Thyroid gland (tissue), 4 donors: ENCODE results near the gene GALT. TPM values are rescaled to one million over a fixed set of nuclear protein-coding genes. Genes with fewer than 3 reads are reported as not detected.

Experiments
- DNase-seq, 2 donors: peaks; one replicate each; pipeline ENCODE4 v3.0.0-alpha.2; 2019
- H3K27ac ChIP-seq, 3 donors: fragments of 200-600 bp; sonication (generic); 1 replicate in 2 of 3; 2 replicates in 1 of 3; pipeline ENCODE4 v1.5.1; 2016 to 2019; ENCODE audit warnings: mild to moderate bottlenecking in 1 of 3, moderate library complexity in 1 of 3
- H3K27me3 ChIP-seq: fragments of 200-600 bp; sonication (generic); one replicate; pipeline ENCODE4 v1.5.1; 2019
- H3K36me3 ChIP-seq, 2 donors: fragments of 200-600 bp; sonication (generic); one replicate each; pipeline ENCODE4 v1.5.1; 2016 to 2019
- H3K4me1 ChIP-seq, 2 donors: fragments of 200-600 bp; sonication (generic); one replicate each; pipeline ENCODE4 v1.5.1; 2017 to 2019
- H3K4me3 ChIP-seq, 3 donors: fragments of 200-600 bp; sonication (generic); replicated peaks in 1 of 3; 1 replicate in 2 of 3; 2 replicates in 1 of 3; pipeline ENCODE4 v1.5.1; 2016; ENCODE audit warnings: mild to moderate bottlenecking in 1 of 3
- H3K9me3 ChIP-seq: fragments of 200-600 bp; sonication (generic); one replicate; pipeline ENCODE4 v1.5.1; 2017
- CTCF ChIP-seq, 6 experiments: fragments of 200-600 bp in 3 of 6; fragments of 450-650 bp in 3 of 6; sonication (generic) in 3 of 6; IDR thresholded peaks; one replicate each; pipeline ENCODE4 v1.5.1; 2016 to 2019; ENCODE audit warnings: antibody characterized with exemption in 6 of 6, mild to moderate bottlenecking in 2 of 6, inconsistent platforms in 1 of 6, moderate library complexity in 1 of 6
- POLR2A ChIP-seq, 2 donors: fragments of 450-650 bp; IDR thresholded peaks; one replicate each; pipeline ENCODE4 v1.6.1; 2017; ENCODE audit warnings: antibody characterized with exemption in 2 of 2, mild to moderate bottlenecking in 2 of 2, moderate library complexity in 1 of 2
- WGBS, 2 donors: methylation state at CpG; one replicate each; pipeline ENCODE4 v1.1.5; 2017; 5-methylcytosine and 5-hydroxymethylcytosine counted together
- intact Hi-C: fragments of 100-400 bp; cut with DNase I; formaldehyde crosslinking; loops from one replicate; pipeline ENCODE4 v1.15.1; 2023
- total RNA-seq, 4 donors: library from RNA; depleted of rRNA; stranded (reverse); fragments of >200 nt; gene quantifications; one replicate each; pipeline ENCODE4 v1.2.3, GENCODE V29; 2016

Gene GALT
- total RNA-seq, 4 donors from 2014 or later, result 48.7 to 76.5 (median 57.1) TPM

- H3K4me1 ChIP-seq, result peaks cover 44 to 50% of the 10 kb centered on the region in 2 donors
- no peak overlapping the region for H3K4me3 ChIP-seq
- H3K9me3 ChIP-seq, result no peaks in the 10 kb centered on the region
- 22 to 34% methylated on average over 10 of the region's 11 CpGs for WGBS, 2 donors
- peak; percentile 90 for DNase-seq
- no peaks in the 10 kb centered on the region for H3K27me3 ChIP-seq
- peaks cover 1 to 2% of the 10 kb centered on the region in 2 donors for H3K36me3 ChIP-seq
- H3K27ac ChIP-seq, result peak overlapping the region; percentile 22 to 88 (median 84)
- intact Hi-C loops, result no loop called here
- TF ChIP-seq CTCF (IDR thresholded peaks at IDR 0.05), result no peak
- no peak for TF ChIP-seq POLR2A (IDR thresholded peaks at IDR 0.05)
Measured at GRCh38 chr9:34654323-34655051, 8.0 kb downstream of the GALT start.

- Histone ChIP-seq H3K9me3 (no peaks in the 10 kb centered on the region), H3K27me3 (no peaks in the 10 kb centered on the region), H3K4me1 (peaks cover 44 to 50% of the 10 kb centered on the region in 2 donors), H3K27ac (peak overlapping the region in 1 of 3 donors; percentile 32), H3K4me3 (no peak overlapping the region), H3K36me3 (no peaks in the 10 kb centered on the region)
- no peak for DNase-seq
- WGBS, 2 donors, result 68 to 74% methylated on average over 4 to 5 of the region's 5 CpGs
- TF ChIP-seq POLR2A (IDR thresholded peaks at IDR 0.05) (no peak), CTCF (IDR thresholded peaks at IDR 0.05) (no peak)
- intact Hi-C loops, result no loop called here
Measured at GRCh38 chr9:34655394-34655793, 8.9 kb downstream of the GALT start.

GRCh38 chr9:34656992-34657391 lies 10.5 kb downstream of the GALT start:
- intact Hi-C loops, result no loop called here
- DNase-seq, result no peak
- no peaks in the 10 kb centered on the region for H3K27me3 ChIP-seq
- no peaks in the 10 kb centered on the region for H3K9me3 ChIP-seq
- WGBS, 2 donors, result 87 to 96% methylated on average over 4 to 5 of the region's 5 CpGs
- no peak for TF ChIP-seq POLR2A (IDR thresholded peaks at IDR 0.05)
- TF ChIP-seq CTCF (IDR thresholded peaks at IDR 0.05), result no peak
- peaks cover 32 to 36% of the 10 kb centered on the region in 2 donors for H3K4me1 ChIP-seq
- no peaks in the 10 kb centered on the region for H3K36me3 ChIP-seq
- H3K27ac ChIP-seq, result no peak overlapping the region
- no peak overlapping the region for H3K4me3 ChIP-seq

GRCh38 chr9:34658461-34658860 lies 12.0 kb downstream of the GALT start:
- intact Hi-C loops, result no loop called here
- 89 to 93% methylated on average over 12 to 14 of the region's 14 CpGs for WGBS, 2 donors
- no peak for DNase-seq
- TF ChIP-seq CTCF (IDR thresholded peaks at IDR 0.05) (no peak), POLR2A (IDR thresholded peaks at IDR 0.05) (no peak)
- Histone ChIP-seq H3K4me3 (no peak overlapping the region), H3K27ac (no peak overlapping the region), H3K4me1 (peaks cover 21% of the 10 kb centered on the region in 2 donors), H3K36me3 (no peaks in the 10 kb centered on the region), H3K9me3 (no peaks in the 10 kb centered on the region), H3K27me3 (no peaks in the 10 kb centered on the region)

- H3K36me3 ChIP-seq, result no peaks in the 10 kb centered on the region
- WGBS, 2 donors, result 90 to 96% methylated on average over 5 to 8 of the region's 8 CpGs
Measured at GRCh38 chr9:34659592-34660253, 13.2 kb downstream of the GALT start.

More at GRCh38 chr9:34659592-34660253, 13.2 kb downstream of the GALT start:
- H3K27me3 ChIP-seq, result no peaks in the 10 kb centered on the region
- intact Hi-C loops, result no loop called here
- no peak overlapping the region for H3K4me3 ChIP-seq
- DNase-seq, result no peak
- no peak overlapping the region for H3K27ac ChIP-seq
- H3K9me3 ChIP-seq, result no peaks in the 10 kb centered on the region
- H3K4me1 ChIP-seq, result peaks cover 8 to 12% of the 10 kb centered on the region in 2 donors
- no peak for TF ChIP-seq POLR2A (IDR thresholded peaks at IDR 0.05)
- no peak for TF ChIP-seq CTCF (IDR thresholded peaks at IDR 0.05)
